ENCODE data around the gene MANEAL.

DNA sequence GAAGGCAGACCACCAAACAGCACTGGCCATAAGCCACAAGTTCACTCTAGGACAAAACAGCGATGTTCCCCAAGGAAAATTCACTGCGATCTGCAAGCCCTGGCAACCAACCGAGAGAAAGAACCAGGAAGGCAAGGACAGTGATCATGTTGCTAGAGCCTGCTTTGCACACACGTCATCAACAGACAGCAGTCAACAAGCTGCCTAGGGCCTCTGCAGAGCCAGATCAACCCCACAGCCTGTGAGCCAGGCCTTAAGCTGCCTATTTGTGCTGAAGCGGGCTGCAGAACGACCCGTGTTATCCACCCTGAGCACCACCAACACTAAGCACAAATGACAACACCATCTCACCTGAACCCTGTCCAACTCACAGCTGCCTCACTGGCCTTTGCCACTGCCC is 20.6 kb downstream of the MANEAL start:
- TF ChIP-seq, protein P1, sequence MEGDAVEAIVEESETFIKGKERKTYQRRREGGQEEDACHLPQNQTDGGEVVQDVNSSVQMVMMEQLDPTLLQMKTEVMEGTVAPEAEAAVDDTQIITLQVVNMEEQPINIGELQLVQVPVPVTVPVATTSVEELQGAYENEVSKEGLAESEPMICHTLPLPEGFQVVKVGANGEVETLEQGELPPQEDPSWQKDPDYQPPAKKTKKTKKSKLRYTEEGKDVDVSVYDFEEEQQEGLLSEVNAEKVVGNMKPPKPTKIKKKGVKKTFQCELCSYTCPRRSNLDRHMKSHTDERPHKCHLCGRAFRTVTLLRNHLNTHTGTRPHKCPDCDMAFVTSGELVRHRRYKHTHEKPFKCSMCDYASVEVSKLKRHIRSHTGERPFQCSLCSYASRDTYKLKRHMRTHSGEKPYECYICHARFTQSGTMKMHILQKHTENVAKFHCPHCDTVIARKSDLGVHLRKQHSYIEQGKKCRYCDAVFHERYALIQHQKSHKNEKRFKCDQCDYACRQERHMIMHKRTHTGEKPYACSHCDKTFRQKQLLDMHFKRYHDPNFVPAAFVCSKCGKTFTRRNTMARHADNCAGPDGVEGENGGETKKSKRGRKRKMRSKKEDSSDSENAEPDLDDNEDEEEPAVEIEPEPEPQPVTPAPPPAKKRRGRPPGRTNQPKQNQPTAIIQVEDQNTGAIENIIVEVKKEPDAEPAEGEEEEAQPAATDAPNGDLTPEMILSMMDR (IDR thresholded peaks at IDR 0.05), result no peak
- TF ChIP-seq POLR2A (IDR thresholded peaks at IDR 0.05), result no peak

All from right lobe of liver (tissue), 4 donors.